ENCODE measurements around the gene PPP1R3A.
"Not testable (repeated sequence)": the region's sequence is repeated elsewhere in the genome, so short reads cannot be mapped to it uniquely, and the experiment has no call there.

PPP1R3A gene

GRCh38 chr7:113918946-113919345 is at the start of gene PPP1R3A:
Gene PPP1R3A, minus strand, starts transcription at chr7:113919009. Its CDS starts 13 bp downstream, at chr7:113918996.
- no peak for DNase-seq (ENCODE audit: low read depth)

GRCh38 chr7:113963356-113963755 is 44.5 kb upstream of the PPP1R3A start:
- no peak for DNase-seq (ENCODE audit: low read depth)

GRCh38 chr7:113959910-113960309 is 41.1 kb upstream of the PPP1R3A start:
- DNase-seq (ENCODE audit: low read depth) = no peak

DNA sequence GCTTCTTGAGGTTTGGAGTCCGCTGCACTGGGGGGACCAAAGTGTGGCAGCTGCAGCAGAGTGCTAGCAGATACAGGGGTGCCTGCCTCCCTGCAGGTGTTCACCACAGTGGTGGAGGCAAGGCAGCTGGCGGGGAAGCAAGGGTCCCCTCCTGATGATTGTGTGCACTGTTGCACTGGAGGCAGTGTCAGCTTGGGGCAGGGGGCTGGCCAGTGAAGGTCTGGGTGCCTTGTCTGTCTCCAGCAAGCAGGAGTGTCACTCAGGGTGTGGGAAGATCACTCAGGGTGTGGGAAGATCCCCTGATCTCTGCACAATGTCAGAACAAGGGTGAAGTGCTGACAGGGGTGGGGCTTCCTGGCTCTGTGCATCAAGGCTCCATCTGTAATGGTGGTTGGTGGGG is 36.3 kb upstream of the PPP1R3A start:
- DNase-seq (ENCODE audit: low read depth) = no peak

DNA sequence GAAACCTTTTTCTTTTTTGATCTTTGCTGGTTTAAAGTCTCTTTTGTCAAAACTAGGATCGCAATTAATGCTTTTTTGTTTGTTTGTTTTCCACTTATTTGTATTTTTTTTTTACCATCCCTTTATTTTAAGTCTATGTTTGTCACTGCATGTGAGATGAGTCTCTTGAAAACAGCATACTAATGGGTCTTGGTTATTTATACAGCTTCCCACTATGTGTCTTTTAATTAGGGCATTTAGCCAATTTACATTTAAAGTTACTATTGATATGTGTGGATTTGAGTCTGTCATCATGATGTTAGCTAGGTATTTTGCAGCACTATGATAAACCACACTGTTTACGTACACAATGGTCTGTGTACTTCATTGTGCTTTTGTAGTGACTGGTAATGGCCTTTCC is 34.7 kb upstream of the PPP1R3A start:
- DNase-seq (ENCODE audit: low read depth) = no peak

GRCh38 chr7:113945018-113945938 is 26.5 kb upstream of the PPP1R3A start:
- no peak for DNase-seq (ENCODE audit: low read depth)

DNA sequence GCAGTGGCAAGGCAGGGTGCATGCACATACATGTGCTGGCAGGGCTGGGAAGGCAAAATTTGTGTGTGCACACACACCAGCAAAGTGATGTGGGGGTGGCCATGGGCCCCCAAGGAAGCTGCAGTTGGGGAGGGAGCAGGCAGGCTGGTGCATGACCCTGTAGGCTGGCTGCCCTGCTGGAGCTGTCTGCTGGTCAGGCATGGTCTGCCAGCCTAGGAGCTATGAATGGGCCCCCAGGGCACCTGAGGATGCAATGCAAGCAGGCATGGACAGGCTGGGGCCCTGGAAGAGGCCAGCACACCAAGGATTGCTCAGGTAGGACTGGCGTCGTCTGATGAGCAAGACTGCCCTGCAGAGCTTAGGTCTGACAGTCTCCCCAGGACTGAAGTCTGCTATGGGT is 18.2 kb upstream of the PPP1R3A start:
- no peak for DNase-seq (ENCODE audit: low read depth)

GRCh38 chr7:113936535-113936934 is 17.7 kb upstream of the PPP1R3A start:
- DNase-seq (ENCODE audit: low read depth) = no peak

- not testable (repeated sequence) for DNase-seq (ENCODE audit: low read depth)
Measured at GRCh38 chr7:113929389-113929788, 10.6 kb upstream of the PPP1R3A start.

DNA sequence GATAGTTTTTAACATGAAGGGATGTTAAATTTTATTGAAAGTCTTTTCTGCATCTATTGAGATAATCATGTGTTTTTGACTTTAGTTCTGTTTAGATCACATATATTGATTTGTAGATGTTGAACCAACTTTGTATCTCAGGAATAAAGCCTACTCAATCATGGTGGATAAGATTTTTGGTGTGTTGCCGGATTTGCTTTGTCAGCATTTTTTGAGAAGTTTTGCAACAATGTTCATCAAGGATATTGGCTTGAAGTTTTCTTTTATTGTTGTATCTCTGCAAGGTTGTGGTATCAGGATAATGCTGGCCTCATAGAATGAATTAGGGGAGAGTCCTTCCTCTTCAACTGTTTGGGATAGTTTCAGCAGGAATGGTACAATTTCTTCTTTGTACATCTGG is 9.3 kb upstream of the PPP1R3A start:
- DNase-seq (ENCODE audit: low read depth) = no peak

GRCh38 chr7:113922049-113922448 is 3.2 kb upstream of the PPP1R3A start:
- no peak for DNase-seq (ENCODE audit: low read depth)

- DNase-seq (ENCODE audit: low read depth) = no peak
Measured at GRCh38 chr7:113921363-113921762, 2.6 kb upstream of the PPP1R3A start.

GRCh38 chr7:113917840-113918239 is 969 bp downstream of the PPP1R3A start:
- DNase-seq (ENCODE audit: low read depth) = no peak

GRCh38 chr7:113915956-113916355 is 2.9 kb downstream of the PPP1R3A start:
- no peak for DNase-seq (ENCODE audit: low read depth)

DNA sequence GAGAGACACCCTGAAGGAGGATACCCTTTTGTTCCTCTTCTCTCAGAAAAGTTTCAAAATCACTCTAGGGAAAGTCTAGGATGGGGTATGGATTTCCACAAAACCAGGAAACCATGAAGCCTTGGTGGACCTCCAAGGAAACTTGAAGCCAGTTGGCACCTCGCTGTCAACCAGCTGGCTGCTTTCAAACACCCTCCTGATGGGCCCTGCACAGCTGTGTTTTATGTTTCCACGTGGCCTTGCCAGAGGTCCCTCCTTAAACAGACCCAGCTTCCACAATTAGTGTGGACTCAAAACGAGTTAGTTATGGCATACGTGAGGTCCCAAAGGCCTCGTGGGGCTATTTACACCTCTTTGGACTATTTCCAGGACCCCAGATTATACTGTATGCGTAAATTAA is 5.9 kb downstream of the PPP1R3A start:
- DNase-seq (ENCODE audit: low read depth) = no peak

- DNase-seq (ENCODE audit: low read depth) = no peak
Measured at GRCh38 chr7:113907617-113908016, 11.2 kb downstream of the PPP1R3A start.

DNA sequence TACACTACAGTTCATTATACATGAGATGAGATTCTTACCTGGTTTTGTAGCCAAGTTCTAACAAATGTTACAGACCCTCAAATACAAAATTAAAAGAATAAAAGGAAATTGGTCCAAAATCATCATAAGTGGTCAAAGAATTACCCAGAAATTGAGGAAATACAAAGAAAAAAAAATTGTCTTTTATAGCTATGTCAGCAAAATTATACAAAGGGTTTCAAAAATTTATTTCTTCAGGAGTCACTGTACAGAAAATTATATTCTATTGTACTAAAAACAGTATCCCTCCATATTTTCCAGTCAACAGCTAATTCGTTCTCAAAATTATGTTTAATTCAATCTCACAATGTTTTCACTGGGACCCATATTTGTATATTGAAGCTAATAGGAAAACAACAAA is 14.3 kb downstream of the PPP1R3A start:
- DNase-seq (ENCODE audit: low read depth) = no peak

GRCh38 chr7:113892818-113893217 is 26.0 kb downstream of the PPP1R3A start:
- no peak for DNase-seq (ENCODE audit: low read depth)

- DNase-seq (ENCODE audit: low read depth) = peak; percentile 0
Measured at GRCh38 chr7:113891828-113892227, 27.0 kb downstream of the PPP1R3A start.

GRCh38 chr7:113891031-113891350 is 27.8 kb downstream of the PPP1R3A start:
- DNase-seq (ENCODE audit: low read depth) = no peak

- no peak for DNase-seq (ENCODE audit: low read depth)
Measured at GRCh38 chr7:113890331-113891030, 28.3 kb downstream of the PPP1R3A start.

GRCh38 chr7:113883096-113883495 is 35.7 kb downstream of the PPP1R3A start:
- no peak for DNase-seq (ENCODE audit: low read depth)

GRCh38 chr7:113880559-113880958 is 38.2 kb downstream of the PPP1R3A start:
- no peak for DNase-seq (ENCODE audit: low read depth)
